ENCODE data around the gene OCIAD2.

DNA sequence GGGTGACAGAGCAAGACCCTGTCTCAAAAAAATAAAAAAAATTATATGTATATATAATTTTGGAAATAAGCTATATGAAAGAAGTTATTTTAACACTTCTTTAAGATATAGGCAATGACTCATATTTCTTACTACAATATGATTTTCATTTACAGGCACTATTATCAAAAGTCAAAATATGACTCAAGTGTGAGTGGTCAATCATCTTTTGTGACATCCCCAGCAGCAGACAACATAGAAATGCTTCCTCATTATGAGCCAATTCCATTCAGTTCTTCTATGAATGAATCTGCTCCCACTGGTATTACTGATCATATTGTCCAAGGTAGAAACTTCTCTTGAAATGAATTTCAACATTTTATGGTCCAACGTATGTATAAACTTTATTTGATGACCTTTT lies 54.9 kb downstream of the OCIAD2 start:
- TF ChIP-seq, protein P1, sequence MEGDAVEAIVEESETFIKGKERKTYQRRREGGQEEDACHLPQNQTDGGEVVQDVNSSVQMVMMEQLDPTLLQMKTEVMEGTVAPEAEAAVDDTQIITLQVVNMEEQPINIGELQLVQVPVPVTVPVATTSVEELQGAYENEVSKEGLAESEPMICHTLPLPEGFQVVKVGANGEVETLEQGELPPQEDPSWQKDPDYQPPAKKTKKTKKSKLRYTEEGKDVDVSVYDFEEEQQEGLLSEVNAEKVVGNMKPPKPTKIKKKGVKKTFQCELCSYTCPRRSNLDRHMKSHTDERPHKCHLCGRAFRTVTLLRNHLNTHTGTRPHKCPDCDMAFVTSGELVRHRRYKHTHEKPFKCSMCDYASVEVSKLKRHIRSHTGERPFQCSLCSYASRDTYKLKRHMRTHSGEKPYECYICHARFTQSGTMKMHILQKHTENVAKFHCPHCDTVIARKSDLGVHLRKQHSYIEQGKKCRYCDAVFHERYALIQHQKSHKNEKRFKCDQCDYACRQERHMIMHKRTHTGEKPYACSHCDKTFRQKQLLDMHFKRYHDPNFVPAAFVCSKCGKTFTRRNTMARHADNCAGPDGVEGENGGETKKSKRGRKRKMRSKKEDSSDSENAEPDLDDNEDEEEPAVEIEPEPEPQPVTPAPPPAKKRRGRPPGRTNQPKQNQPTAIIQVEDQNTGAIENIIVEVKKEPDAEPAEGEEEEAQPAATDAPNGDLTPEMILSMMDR (IDR thresholded peaks at IDR 0.05; ENCODE audit: insufficient read depth, low read length, poor library complexity, severe bottlenecking) = no peak
- TF ChIP-seq EZH2phosphoT487 (conservative IDR thresholded peaks at IDR 0.05; ENCODE audit: low read length) = no peak

All from SU-DHL-6 (cell line).